Activated B cell treated with CpG ODN at 0.5 μM for 24 hours (primary cell): Measurements from ENCODE around the gene PARD6B. TPM values are rescaled to one million over a fixed set of nuclear protein-coding genes. Genes with fewer than 3 reads are reported as not detected.
"Not testable (repeated sequence)": the region's sequence is repeated elsewhere in the genome, so short reads cannot be mapped to it uniquely, and the experiment has no call there.

ENCODE experiments used
- ATAC-seq: fragments of 200-7000 bp; cut with Tn5 transposase; one replicate; pipeline ENCODE4 v1.10.0; 2021; ENCODE audit warnings: low read depth, mild to moderate bottlenecking, moderate library complexity
- CTCF ChIA-PET: fragments of 350-600 bp; sonication (Branson Sonifier 250); formaldehyde crosslinking; loops from one replicate; lab custom pipeline; 2021; ENCODE audit warnings: antibody characterized with exemption; lab: Charles Lee
- POLR2A ChIA-PET: fragments of 350-600 bp; sonication (Branson Sonifier 250); formaldehyde crosslinking; loops from one replicate; lab custom pipeline; 2021; ENCODE audit warnings: antibody characterized with exemption; lab: Charles Lee
- DNase-seq: peaks from one replicate; pipeline ENCODE4 v3.0.0; 2022
- H3K27ac Mint-ChIP-seq: one replicate; pipeline ENCODE4 v1.8.0; 2020; ENCODE audit warnings: mixed read lengths
- H3K27me3 Mint-ChIP-seq: one replicate; pipeline ENCODE4 v1.8.0; 2021; ENCODE audit warnings: mixed read lengths
- H3K36me3 Mint-ChIP-seq: one replicate; pipeline ENCODE4 v1.8.0; 2021; ENCODE audit warnings: low read depth, mixed read lengths
- H3K4me1 Mint-ChIP-seq: one replicate; pipeline ENCODE4 v1.8.0; 2021; ENCODE audit warnings: mixed read lengths
- H3K4me3 Mint-ChIP-seq: one replicate; pipeline ENCODE4 v1.8.0; 2020; ENCODE audit warnings: mild to moderate bottlenecking, mixed read lengths
- H3K9me3 Mint-ChIP-seq: one replicate; pipeline ENCODE4 v1.8.0; 2020; ENCODE audit warnings: mixed read lengths
- CTCF ChIP-seq: fragments of 200-600 bp; IDR thresholded peaks from one replicate; pipeline ENCODE4 v1.8.0; 2022; ENCODE audit warnings: antibody characterized with exemption, mild to moderate bottlenecking
- intact Hi-C: fragments of 100-400 bp; cut with micrococcal nuclease; formaldehyde crosslinking; loops from one replicate; pipeline ENCODE4 v1.15.1; 2024
- total RNA-seq: library from RNA; stranded (reverse); gene quantifications from 2 replicates; pipeline ENCODE4 v1.2.3, GENCODE V29; 2022

PARD6B gene
- total RNA-seq, 1 donor from 2014 or later: 5.7 TPM

DNA sequence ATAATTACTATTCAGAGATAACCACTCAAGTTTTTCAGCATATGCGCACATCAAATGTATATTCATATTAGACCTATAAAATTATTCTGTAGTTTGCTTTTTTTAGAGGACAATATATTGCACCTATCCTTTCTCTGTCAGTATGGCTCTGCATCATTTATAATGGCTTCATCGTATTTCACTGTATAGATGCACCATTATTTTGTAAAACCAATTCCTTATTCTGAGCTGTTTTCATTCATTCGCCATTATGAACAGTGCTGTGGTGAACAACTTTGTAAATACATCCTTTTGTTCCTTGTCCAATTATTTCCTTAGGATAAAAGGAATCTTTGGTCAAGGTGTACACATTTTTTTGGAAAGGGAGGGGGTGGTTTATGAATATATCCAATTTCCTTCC, 34.3 kb downstream of the PARD6B start:
- no peaks in the 10 kb centered on the region for H3K4me1 Mint-ChIP-seq
- no peaks in the 10 kb centered on the region for H3K9me3 Mint-ChIP-seq
- H3K36me3 Mint-ChIP-seq: no peaks in the 10 kb centered on the region
- H3K27ac Mint-ChIP-seq: no peak overlapping the region
- TF ChIP-seq CTCF: no peak
- H3K27me3 Mint-ChIP-seq: peaks cover 10% of the 10 kb centered on the region
- ChIA-PET POLR2A (interaction anchor here (0.6 kb wide), 1 partner anchor 849 kb away, joined by 4 read pairs; no protein-coding TSS in a partner anchor), CTCF (no interaction called here)
- intact Hi-C loops: no loop called here
- DNase-seq (no peak), ATAC-seq (no peak)
- no peak overlapping the region for H3K4me3 Mint-ChIP-seq

DNA sequence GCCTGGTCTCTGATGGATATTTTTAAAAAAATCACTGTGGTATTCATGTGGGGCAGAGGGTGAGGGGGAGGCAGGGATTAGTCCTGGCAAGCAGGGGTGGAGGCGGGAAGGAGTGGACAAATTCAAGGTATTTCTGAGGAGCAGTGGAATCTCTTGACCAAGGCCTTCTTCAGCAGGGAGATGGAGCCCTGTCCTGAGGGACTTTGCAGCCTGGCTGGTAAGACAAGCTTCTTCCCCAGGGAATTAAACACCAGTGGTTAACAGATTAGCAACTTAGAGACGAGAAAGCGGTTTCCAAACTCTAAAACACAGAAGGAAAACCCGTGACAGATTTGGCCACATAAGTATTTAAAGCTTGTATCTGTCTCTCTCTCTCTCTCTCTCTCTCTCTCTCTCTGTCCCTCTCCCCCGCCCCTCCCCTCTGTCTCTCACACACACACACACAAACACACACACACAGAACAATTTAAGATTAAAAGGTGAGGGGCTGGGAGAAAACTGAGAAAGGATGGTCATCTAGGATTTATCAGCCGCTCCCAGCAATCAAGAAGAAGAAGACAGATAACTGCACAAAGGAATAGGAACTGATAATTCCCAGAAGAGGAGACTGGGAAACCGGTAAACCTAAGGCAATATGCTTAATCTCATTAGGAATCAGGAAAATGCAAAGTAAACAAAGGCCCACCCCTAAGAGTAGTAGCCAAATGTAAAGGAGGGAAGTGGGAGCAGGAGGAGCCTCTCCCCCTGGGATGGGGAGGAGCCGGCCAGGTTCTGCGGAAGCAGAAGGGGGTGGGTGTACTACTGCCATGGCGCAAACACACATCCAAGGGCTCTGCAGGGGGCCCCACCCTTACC, 35.8 kb downstream of the PARD6B start:
- CTCF ChIA-PET, DNase-seq, intact Hi-C loops, H3K4me3 Mint-ChIP-seq, H3K27ac Mint-ChIP-seq, H3K4me1 Mint-ChIP-seq, H3K27me3 Mint-ChIP-seq, H3K36me3 Mint-ChIP-seq, H3K9me3 Mint-ChIP-seq, ATAC-seq: not testable (repeated sequence)
- POLR2A ChIA-PET: interaction anchor here (0.6 kb wide), 1 partner anchor 35 kb away, joined by 3 read pairs; no protein-coding TSS in a partner anchor

- H3K4me1 Mint-ChIP-seq, H3K27ac Mint-ChIP-seq, CTCF ChIA-PET, H3K4me3 Mint-ChIP-seq, H3K27me3 Mint-ChIP-seq, ATAC-seq, POLR2A ChIA-PET, H3K9me3 Mint-ChIP-seq, DNase-seq, intact Hi-C loops, H3K36me3 Mint-ChIP-seq: not testable (repeated sequence)
Measured at GRCh38 chr20:50768991-50769390, 37.6 kb downstream of the PARD6B start.

DNA sequence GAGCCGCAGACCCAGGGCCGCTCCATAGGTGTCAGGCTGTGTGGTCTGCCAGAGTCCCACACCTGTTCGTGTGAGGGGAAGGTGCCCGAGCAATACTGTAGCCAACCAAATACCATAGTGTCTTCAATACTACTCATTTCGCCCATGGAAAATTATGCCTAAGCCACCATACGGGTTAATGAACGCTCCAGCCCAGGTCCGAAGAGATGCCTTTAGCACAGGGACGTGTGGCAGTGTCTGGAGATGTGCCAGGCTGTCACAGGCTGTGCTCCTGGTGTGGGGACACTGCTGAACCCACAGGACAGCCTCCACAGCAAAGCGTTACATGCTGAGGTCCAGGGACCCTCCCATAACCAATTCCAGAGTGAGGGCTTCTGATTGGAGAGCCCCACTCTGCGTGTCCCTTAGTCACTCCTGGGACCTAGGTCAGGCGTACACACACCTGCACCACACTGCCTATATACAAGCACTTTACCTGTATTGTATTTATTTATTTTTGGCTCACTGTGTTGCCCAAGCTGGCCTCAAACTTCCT, 38.2 kb downstream of the PARD6B start:
- H3K27ac Mint-ChIP-seq, H3K4me1 Mint-ChIP-seq, H3K4me3 Mint-ChIP-seq, CTCF ChIA-PET, intact Hi-C loops, POLR2A ChIA-PET, H3K27me3 Mint-ChIP-seq, DNase-seq, H3K9me3 Mint-ChIP-seq, H3K36me3 Mint-ChIP-seq, ATAC-seq: not testable (repeated sequence)

DNA sequence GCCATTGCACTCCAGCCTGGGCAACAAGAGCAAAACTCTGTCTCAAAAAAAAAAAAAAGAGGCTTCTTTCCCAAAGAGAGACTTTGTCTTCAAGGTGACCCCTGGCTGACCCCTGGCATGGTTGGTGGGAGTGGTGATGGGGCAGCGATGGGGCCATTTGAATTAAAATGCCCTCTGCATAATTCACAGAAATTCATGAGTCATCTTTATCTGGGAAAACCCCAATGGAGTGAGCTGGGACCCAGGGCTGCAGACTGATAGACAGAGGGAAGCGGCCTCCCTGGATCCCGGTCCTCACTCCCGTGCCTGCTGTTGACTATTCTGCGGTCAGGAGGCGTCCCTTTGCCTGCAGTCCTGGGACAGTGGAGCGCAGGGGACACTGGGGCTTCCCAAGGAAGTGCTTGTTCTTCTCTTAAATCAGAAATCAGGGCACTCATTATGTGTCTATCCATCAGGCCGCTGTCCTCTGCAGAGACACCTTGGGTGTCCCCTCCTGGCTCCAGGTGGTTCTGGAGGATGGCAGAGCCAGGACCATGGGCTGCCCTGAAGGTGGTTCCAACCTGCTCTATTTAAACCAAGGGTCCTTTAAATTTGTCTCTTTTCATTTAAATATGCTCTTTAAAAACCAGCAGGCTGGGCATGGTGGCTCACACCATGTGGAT, 40.2 kb downstream of the PARD6B start:
- H3K4me1 Mint-ChIP-seq, POLR2A ChIA-PET: not testable (repeated sequence)

DNA sequence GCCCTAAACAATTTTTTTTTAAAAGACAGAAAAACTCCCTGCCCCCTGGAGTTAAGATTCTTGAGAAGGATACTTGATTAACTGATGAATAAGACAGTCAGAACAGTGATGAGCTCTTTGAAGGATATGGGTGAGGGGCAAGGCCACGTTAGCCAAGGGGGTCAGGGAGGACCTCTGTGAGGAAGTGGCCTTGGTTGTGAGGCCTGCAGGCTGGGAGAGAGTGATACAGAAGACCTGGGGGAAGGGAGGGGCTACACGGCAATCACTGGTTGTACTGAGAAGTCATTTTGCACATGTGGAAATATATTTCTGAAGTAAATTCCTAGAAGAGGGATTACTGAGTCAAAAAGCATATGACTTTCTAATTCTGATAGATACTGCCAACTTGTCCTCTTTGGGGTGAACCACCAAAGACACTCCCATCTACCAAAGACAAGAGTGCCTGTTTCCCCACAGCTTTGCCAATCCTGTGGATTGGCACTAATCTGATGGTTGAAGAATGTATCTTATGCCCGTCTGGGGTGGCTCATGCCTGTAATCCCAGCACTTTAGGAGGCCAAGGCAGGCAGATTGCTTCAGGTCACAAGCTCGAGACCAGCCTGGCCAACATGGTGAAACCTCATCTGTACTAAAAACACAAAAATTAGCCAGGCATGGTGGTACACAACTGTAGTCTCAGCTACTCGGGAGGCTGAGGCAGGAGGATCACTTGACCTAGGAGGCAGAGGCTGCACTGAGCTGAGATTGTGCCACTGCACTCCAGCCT, 41.2 kb downstream of the PARD6B start:
- no peak for TF ChIP-seq CTCF
- POLR2A ChIA-PET: no interaction called here
- Mint-ChIP-seq H3K4me3 (no peak overlapping the region), H3K27ac (no peak overlapping the region), H3K4me1 (no peaks in the 10 kb centered on the region), H3K27me3 (no peaks in the 10 kb centered on the region), H3K36me3 (no peaks in the 10 kb centered on the region), H3K9me3 (no peaks in the 10 kb centered on the region)
- DNase-seq: no peak
- CTCF ChIA-PET: no interaction called here
- no peak for ATAC-seq
- intact Hi-C loops: no loop called here

More for the DNA sequence above, 40.2 kb downstream of the PARD6B start:
- CTCF ChIA-PET, H3K9me3 Mint-ChIP-seq, H3K27me3 Mint-ChIP-seq, H3K36me3 Mint-ChIP-seq, ATAC-seq, DNase-seq, H3K27ac Mint-ChIP-seq, intact Hi-C loops, H3K4me3 Mint-ChIP-seq: not testable (repeated sequence)
